OCI-LY7 (cell line): ENCODE data around the gene SLC38A3. TPM values are rescaled to one million over a fixed set of nuclear protein-coding genes. Genes with fewer than 3 reads are reported as not detected.
A peak's percentile ranks its signal among the peaks of the same experiment; 100 is the strongest.
"Not testable (repeated sequence)": the region's sequence is repeated elsewhere in the genome, so short reads cannot be mapped to it uniquely, and the experiment has no call there.

Experiments
- BruUV-seq: library from RNA; stranded (reverse); fragments of 400-500 nt; replicated peaks from 2 replicates; lab custom pipeline; 2021; lab: Mats Ljungman, UMichigan
- CTCF ChIA-PET: fragments of 300-600 bp; sonication (Branson Sonifier 250); formaldehyde crosslinking; loops from one replicate; lab custom pipeline; 2022; ENCODE audit warnings: antibody characterized with exemption; ENCODE audit not compliant: unreplicated experiment; lab: Charles Lee
- POLR2A ChIA-PET: fragments of 300-600 bp; sonication (Branson Sonifier 250); formaldehyde crosslinking; loops from one replicate; lab custom pipeline; 2022; ENCODE audit warnings: antibody characterized with exemption; lab: Charles Lee
- DNase-seq: peaks from one replicate; pipeline ENCODE4 v3.0.0-alpha.2; 2015; ENCODE audit warnings: low spot score
- H2AFZ ChIP-seq: fragments of 200-600 bp; sonication (generic), shearing (Covaris generic); 2 replicates; pipeline ENCODE4 v1.6.1; 2014; ENCODE audit warnings: mild to moderate bottlenecking, antibody characterized with exemption, low read length, moderate library complexity
- H3K27ac ChIP-seq: fragments of 200-600 bp; sonication (generic); 2 replicates; pipeline ENCODE4 v1.5.1; 2014; ENCODE audit warnings: mixed run types, low read depth, mild to moderate bottlenecking, moderate library complexity, low read length, inconsistent platforms; ENCODE audit not compliant: poor library complexity, severe bottlenecking
- H3K36me3 ChIP-seq: fragments of 200-600 bp; sonication (generic); 2 replicates; pipeline ENCODE4 v1.6.1; 2014; ENCODE audit warnings: mild to moderate bottlenecking, antibody characterized with exemption, low read length, moderate library complexity, mixed read lengths; ENCODE audit not compliant: insufficient read depth
- H3K4me1 ChIP-seq: fragments of 200-600 bp; sonication (generic); 2 replicates; pipeline ENCODE4 v1.5.1; 2014; ENCODE audit warnings: mild to moderate bottlenecking, low read length; ENCODE audit not compliant: insufficient read depth, poor library complexity, severe bottlenecking
- H3K4me2 ChIP-seq: fragments of 200-600 bp; sonication (generic); 2 replicates; pipeline ENCODE4 v1.6.1; 2014; ENCODE audit warnings: mild to moderate bottlenecking, low read length
- H3K4me3 ChIP-seq: fragments of 200-600 bp; sonication (generic); 2 replicates; pipeline ENCODE4 v1.5.1; 2014; ENCODE audit warnings: mild to moderate bottlenecking, low read depth, low read length; ENCODE audit not compliant: poor library complexity, severe bottlenecking
- H3K79me2 ChIP-seq: fragments of 200-600 bp; sonication (generic); 2 replicates; pipeline ENCODE4 v1.6.1; 2016; ENCODE audit warnings: low read depth, mild to moderate bottlenecking, low read length, moderate library complexity, mixed read lengths; ENCODE audit not compliant: insufficient read depth
- H3K9me2 ChIP-seq: fragments of 200-600 bp; sonication (generic); 2 replicates; pipeline ENCODE4 v1.6.1; 2016; ENCODE audit warnings: mild to moderate bottlenecking, low read length, mixed read lengths; ENCODE audit not compliant: insufficient read depth
- H3K9me3 ChIP-seq: fragments of 200-600 bp; sonication (generic); 2 replicates; pipeline ENCODE4 v1.6.1; 2014; ENCODE audit warnings: mild to moderate bottlenecking, mixed run types, low read length, mixed read lengths
- H4K20me1 ChIP-seq: fragments of 200-600 bp; sonication (generic); 2 replicates; pipeline ENCODE4 v1.6.1; 2014; ENCODE audit warnings: mild to moderate bottlenecking, antibody characterized with exemption, low read length, moderate library complexity, mixed read lengths; ENCODE audit not compliant: insufficient read depth
- EZH2phosphoT487 ChIP-seq: fragments of 200-600 bp; sonication (generic); IDR thresholded peaks from 2 replicates; pipeline ENCODE4 v1.6.1; 2018; ENCODE audit warnings: low read depth, borderline replicate concordance, mild to moderate bottlenecking, mixed run types, antibody characterized with exemption, low read length, moderate library complexity, mixed read lengths
- intact Hi-C: fragments of 100-400 bp; cut with micrococcal nuclease; formaldehyde crosslinking; loops from one replicate; pipeline ENCODE4 v1.10.0; 2022; ENCODE audit not compliant: unreplicated experiment
- total RNA-seq, 2 experiments: library from RNA; depleted of rRNA in 1 of 2; stranded (reverse); fragments of >200 nt in 1 of 2; shearing (Covaris generic) in 1 of 2; gene quantifications; 2 replicates each; pipeline ENCODE4 v1.2.3, GENCODE V29; 2014 to 2022
- TF ChIP-seq, protein P1 (sequence below): fragments of 200-600 bp; sonication (generic); conservative IDR thresholded peaks from 2 replicates; pipeline ENCODE4 v1.5.1; 2014; ENCODE audit warnings: mild to moderate bottlenecking, antibody characterized with exemption, low read length, moderate library complexity, mixed read lengths

SLC38A3 gene
- total RNA-seq, 2 experiments from 2014 or later, result not detected

DNA sequence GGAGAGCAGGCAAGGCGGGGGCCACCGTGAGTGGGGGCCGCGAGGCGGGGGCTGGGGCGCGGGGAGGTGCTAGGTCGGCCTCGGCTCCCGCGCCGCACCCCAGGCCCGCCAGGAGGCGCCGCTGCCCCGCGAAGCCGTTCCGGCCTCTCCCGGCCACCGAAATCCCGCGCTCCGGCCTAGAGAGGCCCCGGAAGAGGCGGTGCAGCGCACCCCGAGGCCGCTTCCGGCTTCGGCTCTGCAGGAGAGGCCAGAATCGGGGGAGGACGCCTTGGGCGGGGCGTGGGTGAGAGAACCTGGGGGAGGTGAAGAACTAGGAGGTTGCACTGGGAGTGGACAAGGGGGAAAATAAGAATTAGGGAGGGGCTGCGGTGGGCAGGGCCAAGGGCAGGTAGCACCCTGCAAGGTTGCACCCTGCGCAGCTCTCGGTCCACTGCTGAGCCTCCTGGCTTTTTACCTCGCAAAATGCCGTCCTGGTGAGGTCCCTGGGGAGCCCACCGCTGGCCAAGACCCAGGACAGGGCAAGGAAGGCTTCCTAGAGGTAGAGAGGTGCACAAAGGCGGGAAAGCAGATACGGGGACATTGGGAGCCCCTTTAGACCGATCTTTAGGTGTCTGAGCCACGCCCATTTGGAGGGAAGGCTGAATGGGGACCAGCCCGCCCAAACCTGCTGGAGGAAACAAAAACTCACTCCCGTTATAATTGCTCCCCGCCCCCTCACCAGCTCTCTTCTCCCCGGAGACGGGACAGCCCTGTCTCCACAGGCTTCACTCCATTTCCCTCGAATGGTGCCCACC, 22.5 kb downstream of the SLC38A3 start:
- peaks cover 45% of the 10 kb centered on the region for H3K4me1 ChIP-seq
- H3K4me2 ChIP-seq, result peak overlapping the region; percentile 89
- H3K27ac ChIP-seq, result peak overlapping the region; percentile 60
- peak; percentile 96 for DNase-seq
- TSS peak; percentile 68 for BruUV-seq
- no peaks in the 10 kb centered on the region for H3K9me3 ChIP-seq
- peak overlapping the region; percentile 75 for H2AFZ ChIP-seq
- H3K79me2 ChIP-seq, result no peaks in the 10 kb centered on the region
- POLR2A ChIA-PET, result interaction anchor here (0.8 to 3.9 kb wide), 9 partner anchors 8 to 123 kb away, joined by 3 to 24 read pairs (median 5); partner anchors contain the start of genes GNAI2 and NPRL2
- CTCF ChIA-PET, result interaction anchor here (0.6 to 3.6 kb wide), 7 partner anchors 14 to 110 kb away, joined by 3 to 23 read pairs (median 4); no protein-coding TSS in a partner anchor
- H4K20me1 ChIP-seq, result no peaks in the 10 kb centered on the region
- H3K9me2 ChIP-seq, result no peaks in the 10 kb centered on the region
- H3K4me3 ChIP-seq, result peak overlapping the region; percentile 90
- TF ChIP-seq, protein P1, sequence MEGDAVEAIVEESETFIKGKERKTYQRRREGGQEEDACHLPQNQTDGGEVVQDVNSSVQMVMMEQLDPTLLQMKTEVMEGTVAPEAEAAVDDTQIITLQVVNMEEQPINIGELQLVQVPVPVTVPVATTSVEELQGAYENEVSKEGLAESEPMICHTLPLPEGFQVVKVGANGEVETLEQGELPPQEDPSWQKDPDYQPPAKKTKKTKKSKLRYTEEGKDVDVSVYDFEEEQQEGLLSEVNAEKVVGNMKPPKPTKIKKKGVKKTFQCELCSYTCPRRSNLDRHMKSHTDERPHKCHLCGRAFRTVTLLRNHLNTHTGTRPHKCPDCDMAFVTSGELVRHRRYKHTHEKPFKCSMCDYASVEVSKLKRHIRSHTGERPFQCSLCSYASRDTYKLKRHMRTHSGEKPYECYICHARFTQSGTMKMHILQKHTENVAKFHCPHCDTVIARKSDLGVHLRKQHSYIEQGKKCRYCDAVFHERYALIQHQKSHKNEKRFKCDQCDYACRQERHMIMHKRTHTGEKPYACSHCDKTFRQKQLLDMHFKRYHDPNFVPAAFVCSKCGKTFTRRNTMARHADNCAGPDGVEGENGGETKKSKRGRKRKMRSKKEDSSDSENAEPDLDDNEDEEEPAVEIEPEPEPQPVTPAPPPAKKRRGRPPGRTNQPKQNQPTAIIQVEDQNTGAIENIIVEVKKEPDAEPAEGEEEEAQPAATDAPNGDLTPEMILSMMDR, result peak; percentile 81
- TF ChIP-seq EZH2phosphoT487, result no peak
- intact Hi-C loops, result loop anchor here (1.0 to 10.0 kb wide), 6 partner anchors 19 to 423 kb away; partner anchors contain the start of genes HYAL2 and INKA1
- no peaks in the 10 kb centered on the region for H3K36me3 ChIP-seq

DNA sequence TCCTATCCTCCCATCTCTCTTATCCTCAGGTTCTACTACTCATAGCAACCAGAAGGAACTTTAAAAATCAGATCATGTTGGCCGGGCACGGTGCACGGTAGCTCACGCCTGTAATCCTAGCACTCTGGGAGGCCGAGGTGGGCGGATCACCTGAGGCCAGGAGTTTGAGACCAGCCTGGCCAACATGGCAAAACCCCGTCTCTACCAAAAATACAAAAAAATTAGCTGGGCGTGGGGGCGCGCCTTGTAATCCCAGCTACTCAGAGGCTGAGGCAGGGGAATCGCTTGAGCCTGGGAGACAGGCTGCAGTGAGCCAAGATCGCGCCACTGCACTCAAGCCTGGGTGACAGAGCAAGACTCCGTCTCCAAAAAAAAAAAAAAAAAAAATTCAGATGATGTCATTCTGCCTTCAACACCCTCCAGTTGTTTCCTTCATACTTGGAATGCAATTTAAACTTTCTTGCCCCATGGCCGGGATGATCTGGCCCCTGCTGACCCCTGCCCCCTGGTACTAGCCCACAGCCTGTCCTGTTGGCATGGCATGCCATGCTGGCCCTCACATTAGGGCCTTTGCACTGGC, 23.2 kb downstream of the SLC38A3 start:
- peak overlapping the region; percentile 89 for H3K4me2 ChIP-seq
- not testable (repeated sequence) for H3K79me2 ChIP-seq, H4K20me1 ChIP-seq, H3K36me3 ChIP-seq, H3K9me3 ChIP-seq, DNase-seq, BruUV-seq, H3K9me2 ChIP-seq
- intact Hi-C loops, result loop anchor here (5.0 to 10.0 kb wide), 2 partner anchors 94 to 423 kb away; partner anchors contain the start of genes HYAL2 and INKA1
- CTCF ChIA-PET, result interaction anchor here (0.6 to 3.6 kb wide), 3 partner anchors 13 to 31 kb away, joined by 3 to 20 read pairs (median 5); no protein-coding TSS in a partner anchor
- peak overlapping the region; percentile 68; the same call in 1 of the 2 replicates for H2AFZ ChIP-seq
- peak overlapping the region; percentile 90 for H3K4me3 ChIP-seq
- H3K27ac ChIP-seq, result peak overlapping the region; percentile 60
- peaks cover 45% of the 10 kb centered on the region for H3K4me1 ChIP-seq
- POLR2A ChIA-PET, result interaction anchor here (0.8 to 3.9 kb wide), 5 partner anchors 7 to 109 kb away, joined by 3 to 24 read pairs (median 5); partner anchors contain the start of gene GNAI2

DNA sequence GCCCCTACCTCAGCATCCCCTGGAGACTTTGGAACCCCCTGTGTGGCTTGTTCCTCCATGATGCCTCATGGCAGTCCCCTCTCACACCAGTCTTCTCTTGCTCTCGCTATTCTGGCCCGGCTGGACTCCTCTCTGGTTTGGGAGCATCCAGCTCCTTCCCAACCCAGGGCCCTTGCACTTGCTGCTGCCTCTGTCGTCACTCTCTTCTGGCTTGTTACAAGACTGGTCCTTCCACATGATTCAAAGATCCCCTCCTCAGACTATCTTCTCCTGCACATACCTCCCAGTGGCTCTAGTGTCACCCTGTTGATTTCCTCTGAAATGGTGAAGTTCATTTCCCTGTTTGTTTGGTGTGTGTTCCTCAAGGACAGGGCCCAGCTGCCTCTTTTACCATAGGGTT, 24.4 kb downstream of the SLC38A3 start:
- no peak overlapping the region for H3K4me3 ChIP-seq
- ChIA-PET POLR2A (interaction anchor here (0.8 to 3.9 kb wide), 3 partner anchors 9 to 23 kb away, joined by 3 to 24 read pairs (median 7); no protein-coding TSS in a partner anchor), CTCF (interaction anchor here (0.6 to 3.6 kb wide), 3 partner anchors 11 to 17 kb away, joined by 3 to 20 read pairs (median 5); no protein-coding TSS in a partner anchor)
- H2AFZ ChIP-seq, result no peak overlapping the region
- DNase-seq, result no peak
- H3K4me1 ChIP-seq, result peaks cover 46% of the 10 kb centered on the region
- TF ChIP-seq EZH2phosphoT487, result no peak
- TF ChIP-seq, protein P1, result no peak
- no peak overlapping the region for H3K27ac ChIP-seq
- H3K4me2 ChIP-seq, result 0 out of 2 replicates have a peak overlapping the region, but pooled peaks have one; percentile 8
- no peaks in the 10 kb centered on the region for H3K79me2 ChIP-seq
- intact Hi-C loops, result loop anchor here (5.0 to 10.0 kb wide), 2 partner anchors 93 to 425 kb away; partner anchors contain the start of genes HYAL2 and INKA1
- no peaks in the 10 kb centered on the region for H3K36me3 ChIP-seq
- no peaks in the 10 kb centered on the region for H3K9me2 ChIP-seq
- no TSS peak for BruUV-seq
- H4K20me1 ChIP-seq, result no peaks in the 10 kb centered on the region
- no peaks in the 10 kb centered on the region for H3K9me3 ChIP-seq
